HG02763 (cell line): ENCODE results near the gene BPGM.

Experiments used
- ATAC-seq: cut with Tn5 transposase; IDR thresholded peaks from one replicate; pipeline ENCODE4 v1.9.1; 2021; ENCODE audit warnings: mild to moderate bottlenecking, moderate library complexity; ENCODE audit not compliant: unreplicated experiment

Gene BPGM

DNA sequence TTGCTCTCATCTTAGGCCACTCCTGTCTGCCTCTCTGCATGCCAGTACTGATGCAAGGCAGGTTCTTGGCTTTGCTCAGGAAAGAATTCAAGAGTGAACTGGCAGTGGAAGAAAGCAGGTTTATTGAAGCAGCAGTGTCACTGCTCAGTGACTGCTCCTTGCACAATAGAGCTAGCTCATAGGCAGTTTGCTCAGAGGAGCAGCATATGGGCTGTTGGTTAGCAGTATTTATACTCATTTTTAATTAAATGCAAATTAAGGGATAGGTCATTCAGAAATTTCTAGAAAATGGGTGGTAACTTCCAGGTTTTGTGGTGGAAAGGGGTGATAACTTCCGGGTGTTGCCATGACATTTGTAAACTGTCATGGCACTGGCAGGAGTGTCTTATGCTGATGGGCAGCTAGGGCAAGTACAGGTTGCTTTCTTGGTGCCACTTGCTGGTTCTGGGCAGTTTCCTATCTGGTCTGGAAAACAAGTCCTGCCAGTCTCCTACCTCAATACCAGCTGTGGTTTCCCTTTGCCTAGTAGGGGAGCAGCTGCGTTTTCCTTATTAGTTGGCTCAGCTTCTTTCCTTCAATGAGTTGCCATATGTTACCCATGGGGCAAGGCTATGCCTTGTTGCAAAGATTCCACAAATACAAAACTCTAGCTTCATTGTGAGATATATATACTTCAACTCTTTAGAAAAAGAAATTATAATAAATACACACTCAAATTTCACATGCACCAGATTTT is 68.0 kb downstream of the BPGM start:
- ATAC-seq, result no peak

- no peak for ATAC-seq
These were observed 71.7 kb downstream of the BPGM start for GRCh38 chr7:134718211-134718875.

- no peak for ATAC-seq
These were observed 73.7 kb downstream of the BPGM start for GRCh38 chr7:134720091-134720935.

DNA sequence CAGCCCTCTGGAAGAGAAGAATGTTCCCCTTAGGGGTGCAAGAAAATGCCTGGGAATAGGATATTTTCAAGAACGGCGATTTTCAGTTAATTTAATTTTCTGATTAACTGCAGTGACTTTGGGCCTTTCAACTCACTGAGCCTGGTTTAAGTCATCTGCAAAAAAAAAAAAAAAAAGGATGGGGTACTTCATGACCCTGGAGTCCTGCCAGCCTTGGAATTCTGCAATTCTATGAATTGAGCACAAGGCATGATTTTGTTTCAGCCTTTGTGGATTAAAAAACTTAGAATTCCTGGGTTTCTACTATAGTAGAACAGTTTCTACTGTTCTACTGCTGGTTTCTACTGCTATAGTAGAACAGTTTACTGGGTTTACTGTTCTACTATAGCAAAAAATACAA is 74.5 kb downstream of the BPGM start:
- ATAC-seq, result no peak

DNA sequence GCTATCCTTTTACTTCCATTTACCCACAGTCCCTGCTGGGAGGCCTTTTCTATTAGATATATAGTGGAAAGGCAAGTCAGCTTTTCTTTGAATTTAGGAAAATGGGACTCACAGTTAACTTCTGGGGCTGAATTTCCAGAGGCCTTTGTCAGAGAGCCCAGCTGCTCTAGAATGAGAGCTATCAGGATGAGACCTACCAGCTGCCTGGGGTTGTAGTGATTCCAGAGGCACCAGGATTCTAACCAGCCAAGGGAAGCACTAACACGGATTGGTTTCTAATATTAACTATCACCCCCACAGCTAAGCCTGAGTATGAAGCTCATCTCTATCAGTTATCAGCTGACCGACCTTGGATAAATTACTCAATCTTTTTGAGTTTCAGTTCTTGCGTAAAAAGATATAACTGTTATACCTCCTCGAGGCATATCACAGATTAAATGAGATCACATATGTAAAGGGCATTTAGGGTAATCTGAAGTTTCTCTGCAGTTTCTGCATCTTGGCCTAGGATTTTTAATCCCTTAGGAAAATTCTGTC is 76.2 kb downstream of the BPGM start:
- no peak for ATAC-seq

- ATAC-seq, result no peak
These were observed 77.2 kb downstream of the BPGM start for GRCh38 chr7:134723892-134724291.

DNA sequence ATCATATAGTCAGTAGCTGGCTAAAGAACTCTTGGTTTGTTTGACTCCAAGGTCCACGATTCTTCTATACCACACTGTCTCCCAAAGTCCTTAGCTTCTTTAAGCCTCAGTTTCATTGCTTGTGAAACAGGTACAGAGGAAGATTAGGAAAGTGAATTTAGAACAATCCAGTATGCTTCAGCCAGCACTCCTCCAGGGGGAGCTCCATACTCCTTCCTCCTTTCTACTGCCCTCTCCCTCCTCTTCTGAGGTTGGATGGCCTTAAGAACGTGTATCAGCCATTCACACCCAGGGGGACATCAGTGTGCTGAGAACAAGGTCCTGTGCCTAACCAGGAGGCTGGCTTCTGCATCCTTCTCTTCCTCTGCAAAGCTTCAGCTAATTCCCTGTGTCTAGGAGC is 78.0 kb downstream of the BPGM start:
- ATAC-seq, result no peak

- ATAC-seq, result no peak
These were observed 79.9 kb downstream of the BPGM start for GRCh38 chr7:134726581-134726980.

DNA sequence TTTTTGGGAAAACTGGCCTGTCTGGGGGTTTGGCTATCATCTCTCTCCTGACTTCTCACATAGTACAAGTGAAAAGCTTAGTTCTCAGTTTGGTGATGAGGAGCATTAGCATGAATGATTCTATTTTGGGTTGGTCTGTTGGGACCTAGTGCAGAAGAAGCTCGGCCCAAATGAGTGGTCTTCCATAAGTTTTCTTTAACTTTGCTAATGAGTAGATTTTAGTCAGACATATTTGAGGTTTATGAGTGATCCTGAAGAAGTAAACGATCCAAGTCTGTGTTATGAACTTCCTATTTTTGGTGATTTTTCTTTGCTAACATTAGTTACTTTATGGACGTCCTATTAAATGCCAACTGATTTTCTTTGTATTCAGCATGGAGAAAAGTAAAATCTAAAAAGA is 81.1 kb downstream of the BPGM start:
- no peak for ATAC-seq
